Measurements from ENCODE around the gene JKAMP.

The JKAMP gene

GRCh38 chr14:59541731-59542130 is 57.4 kb downstream of the JKAMP start:
- no peaks in the 10 kb centered on the region for H3K27me3 ChIP-seq (ENCODE audit: insufficient read depth, low read length)
- TF ChIP-seq CTCF (IDR thresholded peaks at IDR 0.05; ENCODE audit: low read length): no peak
- TF ChIP-seq EZH2 (IDR thresholded peaks at IDR 0.05; ENCODE audit: borderline replicate concordance, low read length): no peak
- H3K36me3 ChIP-seq (ENCODE audit: insufficient read depth, low read length): no peaks in the 10 kb centered on the region
- H3K9me2 ChIP-seq (ENCODE audit: low read depth, low read length): no peaks in the 10 kb centered on the region
- H3K79me2 ChIP-seq (ENCODE audit: insufficient read depth, low read length): no peaks in the 10 kb centered on the region
- no peak overlapping the region for H3K9ac ChIP-seq (ENCODE audit: low read length)
- H3K4me1 ChIP-seq (ENCODE audit: insufficient read depth, low read length, severe bottlenecking): no peaks in the 10 kb centered on the region
- H3F3A ChIP-seq (ENCODE audit: insufficient read depth, low read length): no peaks in the 10 kb centered on the region
- no peaks in the 10 kb centered on the region for H4K20me1 ChIP-seq (ENCODE audit: insufficient read depth, low read length)
- no peaks in the 10 kb centered on the region for H3K9me3 ChIP-seq (ENCODE audit: low read length)
- H3K4me3 ChIP-seq (ENCODE audit: low read depth, low read length, poor library complexity, severe bottlenecking): no peak overlapping the region
- H2AFZ ChIP-seq (ENCODE audit: low read length): no peak overlapping the region
- no peak overlapping the region for H3K4me2 ChIP-seq (ENCODE audit: low read length)
- H3K27ac ChIP-seq (ENCODE audit: low read depth, low read length, poor library complexity, severe bottlenecking): no peak overlapping the region

DNA sequence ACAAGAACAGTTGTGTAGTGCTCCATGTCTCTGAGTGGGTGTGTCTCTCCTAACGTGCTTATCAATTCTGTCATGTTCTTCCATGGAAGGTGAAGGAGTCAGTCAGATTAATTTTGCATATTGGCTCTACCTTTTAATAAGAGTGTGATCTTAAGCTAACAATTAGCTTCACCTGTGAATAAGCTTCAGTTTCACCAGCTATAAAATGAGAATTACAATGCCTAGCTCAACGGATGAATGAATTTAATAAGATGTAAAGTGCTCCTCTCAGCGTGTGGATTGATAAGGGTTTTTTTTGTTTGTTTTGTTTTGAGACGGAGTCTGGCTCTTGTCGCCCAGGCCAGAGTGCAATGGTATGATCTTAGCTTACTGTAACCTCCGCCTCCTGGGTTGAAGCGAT is 59.6 kb downstream of the JKAMP start:
- Histone ChIP-seq H3K36me3 (ENCODE audit: insufficient read depth, low read length) (no peaks in the 10 kb centered on the region), H2AFZ (ENCODE audit: low read length) (no peak overlapping the region), H3K27me3 (ENCODE audit: insufficient read depth, low read length) (no peaks in the 10 kb centered on the region), H3K9me2 (ENCODE audit: low read depth, low read length) (no peaks in the 10 kb centered on the region), H4K20me1 (ENCODE audit: insufficient read depth, low read length) (no peaks in the 10 kb centered on the region), H3K27ac (ENCODE audit: low read depth, low read length, poor library complexity, severe bottlenecking) (no peak overlapping the region), H3K4me2 (ENCODE audit: low read length) (no peak overlapping the region), H3K9ac (ENCODE audit: low read length) (no peak overlapping the region), H3F3A (ENCODE audit: insufficient read depth, low read length) (no peaks in the 10 kb centered on the region), H3K4me3 (ENCODE audit: low read depth, low read length, poor library complexity, severe bottlenecking) (no peak overlapping the region), H3K9me3 (ENCODE audit: low read length) (no peaks in the 10 kb centered on the region), H3K79me2 (ENCODE audit: insufficient read depth, low read length) (no peaks in the 10 kb centered on the region), H3K4me1 (ENCODE audit: insufficient read depth, low read length, severe bottlenecking) (no peaks in the 10 kb centered on the region)
- no peak for TF ChIP-seq CTCF (IDR thresholded peaks at IDR 0.05; ENCODE audit: low read length)
- no peak for TF ChIP-seq EZH2 (IDR thresholded peaks at IDR 0.05; ENCODE audit: borderline replicate concordance, low read length)

GRCh38 chr14:59547310-59547709 is 63.0 kb downstream of the JKAMP start:
- Histone ChIP-seq H2AFZ (ENCODE audit: low read length) (no peak overlapping the region), H3K9me2 (ENCODE audit: low read depth, low read length) (no peaks in the 10 kb centered on the region), H3K9ac (ENCODE audit: low read length) (no peak overlapping the region), H3K4me1 (ENCODE audit: insufficient read depth, low read length, severe bottlenecking) (no peaks in the 10 kb centered on the region), H3K4me3 (ENCODE audit: low read depth, low read length, poor library complexity, severe bottlenecking) (no peak overlapping the region), H3K9me3 (ENCODE audit: low read length) (no peaks in the 10 kb centered on the region), H3K27me3 (ENCODE audit: insufficient read depth, low read length) (no peaks in the 10 kb centered on the region), H3K79me2 (ENCODE audit: insufficient read depth, low read length) (no peaks in the 10 kb centered on the region), H3F3A (ENCODE audit: insufficient read depth, low read length) (no peaks in the 10 kb centered on the region), H3K27ac (ENCODE audit: low read depth, low read length, poor library complexity, severe bottlenecking) (no peak overlapping the region), H3K36me3 (ENCODE audit: insufficient read depth, low read length) (no peaks in the 10 kb centered on the region), H4K20me1 (ENCODE audit: insufficient read depth, low read length) (no peaks in the 10 kb centered on the region), H3K4me2 (ENCODE audit: low read length) (no peak overlapping the region)
- TF ChIP-seq CTCF (IDR thresholded peaks at IDR 0.05; ENCODE audit: low read length): no peak
- no peak for TF ChIP-seq EZH2 (IDR thresholded peaks at IDR 0.05; ENCODE audit: borderline replicate concordance, low read length)

Data from OCI-LY1 (cell line).